ENCODE results near the gene UVRAG.
"Not testable (repeated sequence)": the region's sequence is repeated elsewhere in the genome, so short reads cannot be mapped to it uniquely, and the experiment has no call there.

The UVRAG gene

GRCh38 chr11:75849894-75850293 is 34.9 kb downstream of the UVRAG start:
- no peak for DNase-seq

- DNase-seq, result no peak
Observed at GRCh38 chr11:75850787-75851186, 35.8 kb downstream of the UVRAG start.

DNA sequence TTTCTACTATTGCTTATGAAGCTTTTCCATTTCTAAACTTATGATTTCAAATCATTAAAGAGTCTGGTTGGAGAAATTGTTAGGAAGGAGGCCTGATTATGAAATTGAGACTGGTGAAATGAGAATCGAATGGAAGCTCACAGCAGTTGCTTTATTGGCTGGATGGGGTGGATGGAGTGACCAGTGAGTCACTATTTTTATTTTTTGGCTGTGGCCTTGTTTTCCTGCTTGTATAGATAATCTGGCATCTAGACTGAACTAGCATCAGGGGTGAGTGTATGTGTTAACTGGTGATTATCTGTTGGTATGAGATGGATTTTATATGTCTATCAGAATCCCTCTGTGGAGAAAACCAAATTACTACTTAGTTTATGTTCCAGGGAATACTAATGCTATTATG is 36.2 kb downstream of the UVRAG start:
- DNase-seq, result no peak

DNA sequence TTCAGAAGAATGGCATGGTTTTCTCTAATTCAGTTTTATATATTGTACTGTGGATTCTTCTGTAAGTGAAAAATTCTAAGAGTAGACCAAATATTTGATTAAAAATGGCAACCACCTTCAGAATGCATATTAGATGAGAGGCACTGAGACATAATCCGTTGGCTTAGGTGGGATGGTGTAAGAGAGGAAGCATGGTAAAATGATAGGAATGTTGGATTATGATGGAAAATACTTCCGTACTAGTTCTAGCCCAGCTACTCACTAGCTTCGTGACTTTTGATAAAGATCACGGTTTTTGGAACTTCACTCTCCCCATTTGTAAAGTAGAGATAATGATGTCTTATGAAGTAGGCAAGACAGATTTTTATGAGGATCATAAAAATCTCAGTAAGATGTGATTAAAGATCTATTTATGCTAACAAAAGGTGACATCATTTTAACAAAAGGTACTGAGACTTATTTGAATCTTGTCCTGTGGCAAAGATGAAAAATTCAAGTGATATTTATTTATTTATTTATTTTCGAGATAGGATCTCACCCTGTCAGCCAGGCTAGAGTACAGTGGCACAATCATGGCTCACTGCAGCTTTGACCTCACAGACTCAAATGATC is 37.5 kb downstream of the UVRAG start:
- DNase-seq, result no peak

GRCh38 chr11:75853563-75853962 is 38.6 kb downstream of the UVRAG start:
- not testable (repeated sequence) for DNase-seq

- no peak for DNase-seq
Observed at GRCh38 chr11:75853971-75854370, 39.0 kb downstream of the UVRAG start.

GRCh38 chr11:75855206-75855605 is 40.2 kb downstream of the UVRAG start:
- DNase-seq, result no peak

DNA sequence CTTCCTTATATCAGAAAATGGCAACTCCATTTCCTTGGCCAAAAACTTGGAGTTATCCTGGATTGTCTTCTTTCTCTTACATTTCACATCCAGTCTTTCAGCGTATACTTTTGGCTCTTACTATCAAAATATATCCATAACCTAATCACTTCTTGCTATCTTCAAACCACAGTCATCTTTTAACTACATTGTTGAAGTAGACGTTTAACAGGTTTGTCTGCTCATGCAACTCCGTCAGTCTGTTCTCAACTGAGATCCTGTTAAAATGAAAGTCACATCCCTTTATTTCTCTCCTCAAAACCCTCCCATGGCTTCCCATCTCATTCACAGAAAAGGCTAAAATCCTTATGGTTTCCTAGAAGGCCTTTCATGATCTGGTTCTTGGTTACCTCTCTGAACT is 41.9 kb downstream of the UVRAG start:
- DNase-seq, result no peak

DNA sequence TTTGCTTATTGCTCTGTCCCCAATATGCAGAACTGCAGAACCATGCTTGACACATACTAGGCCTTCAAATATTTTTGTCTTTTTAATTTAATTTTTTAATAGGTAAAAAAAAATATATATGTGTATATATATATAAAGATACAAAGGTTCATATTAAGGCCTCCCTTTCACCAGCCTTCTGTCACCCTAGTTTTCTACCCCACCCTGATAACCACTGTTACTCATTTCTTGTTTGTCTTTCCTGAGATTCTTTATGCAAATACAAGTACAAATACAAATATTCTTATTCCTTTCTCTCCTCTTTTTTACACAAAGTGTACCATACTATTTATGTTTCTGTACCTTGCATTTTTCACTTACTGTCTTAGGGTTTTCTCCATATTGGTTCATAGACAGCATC is 43.0 kb downstream of the UVRAG start:
- no peak for DNase-seq

- DNase-seq, result no peak
Observed at GRCh38 chr11:75858613-75859012, 43.6 kb downstream of the UVRAG start.

- DNase-seq, result no peak
Observed at GRCh38 chr11:75859614-75860013, 44.6 kb downstream of the UVRAG start.

GRCh38 chr11:75862437-75862836 is 47.4 kb downstream of the UVRAG start:
- DNase-seq, result no peak

- DNase-seq, result no peak
Observed at GRCh38 chr11:75867778-75868374, 52.9 kb downstream of the UVRAG start.

GRCh38 chr11:75868990-75869389 is 54.0 kb downstream of the UVRAG start:
- DNase-seq, result no peak

GRCh38 chr11:75869661-75870455 is 54.8 kb downstream of the UVRAG start:
- no peak for DNase-seq

DNA sequence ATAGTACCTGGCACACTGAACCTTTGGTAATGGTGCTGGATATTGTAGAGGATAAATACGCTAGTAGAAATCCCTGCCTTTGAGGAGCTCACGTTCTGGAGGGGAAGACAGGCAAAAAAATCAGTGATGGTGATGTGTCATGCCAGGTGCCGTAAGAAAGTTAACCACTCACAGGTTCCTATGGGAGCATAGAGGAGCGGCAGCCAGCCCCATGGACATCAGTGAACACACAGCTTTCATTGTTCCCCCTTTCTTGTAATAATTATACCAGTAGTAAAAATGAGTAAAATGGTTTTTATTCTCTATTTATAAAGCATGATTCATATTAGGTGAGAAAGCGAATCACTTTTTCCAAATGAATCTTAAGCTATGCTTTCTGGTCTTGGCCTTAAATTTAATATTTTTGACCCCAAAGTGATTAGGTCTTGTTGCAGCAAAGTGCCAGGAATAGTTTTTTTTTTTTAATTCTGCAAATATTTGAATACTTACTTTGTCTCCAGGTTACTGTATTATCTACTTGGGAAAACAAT is 57.9 kb downstream of the UVRAG start:
- no peak for DNase-seq

- DNase-seq, result no peak
Observed at GRCh38 chr11:75873417-75874221, 58.6 kb downstream of the UVRAG start.

DNA sequence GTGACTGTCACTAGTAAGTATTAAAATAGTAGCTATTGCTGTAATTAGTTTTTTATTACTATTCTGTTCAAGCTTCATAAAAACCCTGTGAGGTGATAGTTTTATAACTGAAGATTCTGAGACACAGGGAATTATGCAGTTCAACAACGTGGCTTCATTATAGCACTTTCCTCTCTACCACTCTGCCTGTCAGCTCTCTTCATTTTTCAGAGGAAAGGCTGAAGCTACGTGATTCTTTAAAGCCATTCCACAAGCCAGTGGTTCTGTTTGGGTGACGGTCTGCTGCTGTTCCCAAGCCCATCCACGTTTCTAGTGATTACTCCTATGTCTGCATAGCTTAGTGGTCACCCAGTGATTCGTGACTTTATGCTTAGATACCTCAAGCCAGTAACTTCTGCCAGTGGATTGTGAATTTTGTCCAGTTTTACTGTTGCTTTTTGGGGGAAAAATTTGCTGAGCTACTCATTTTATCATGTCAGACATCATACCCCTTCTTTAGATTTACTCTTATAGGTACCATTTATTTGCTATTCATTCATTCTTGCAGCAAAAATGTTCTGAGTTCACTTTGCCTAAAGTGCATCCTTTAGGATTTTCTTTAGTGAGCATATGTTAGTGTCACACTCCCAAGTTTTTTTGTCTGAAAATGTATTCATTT is 59.8 kb downstream of the UVRAG start:
- no peak for DNase-seq

GRCh38 chr11:75877327-75877726 is 62.3 kb downstream of the UVRAG start:
- DNase-seq, result not testable (repeated sequence)

DNA sequence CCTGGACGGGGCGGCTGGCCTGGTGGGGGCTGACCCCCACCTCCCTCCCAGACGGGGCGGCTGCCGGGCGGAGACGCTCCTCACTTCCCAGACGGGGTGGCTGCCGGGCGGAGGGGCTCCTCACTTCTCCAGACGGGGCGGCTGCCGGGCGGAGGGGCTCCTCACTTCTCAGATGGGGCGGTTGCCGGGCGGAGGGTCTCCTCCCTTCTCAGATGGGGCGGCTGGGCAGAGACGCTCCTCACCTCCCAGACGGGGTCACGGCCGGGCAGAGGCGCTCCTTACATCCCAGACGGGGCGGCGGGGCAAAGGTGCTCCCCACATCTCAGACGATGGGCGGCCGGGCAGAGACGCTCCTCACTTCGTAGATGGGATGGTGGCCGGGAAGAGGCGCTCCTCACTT is 62.9 kb downstream of the UVRAG start:
- DNase-seq, result not testable (repeated sequence)

DNA sequence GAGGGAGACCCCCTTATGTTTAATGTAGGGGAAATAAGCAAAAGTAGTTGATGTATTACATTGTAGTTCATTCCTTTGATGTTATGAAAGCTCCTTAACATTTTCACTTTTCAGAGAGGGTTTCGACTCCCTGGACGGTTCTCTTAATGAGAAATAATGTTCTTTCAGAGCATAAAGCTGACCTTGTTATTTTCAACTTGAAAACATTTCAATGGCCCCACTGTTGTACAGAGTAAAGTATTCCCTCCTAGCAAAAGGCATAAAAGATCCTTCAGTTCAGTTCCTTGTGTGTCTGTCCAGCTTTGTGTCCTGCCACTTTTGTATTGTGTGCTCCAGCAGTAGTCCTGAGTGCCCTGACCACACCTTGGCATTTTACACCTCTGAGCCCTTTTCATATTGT is 63.9 kb downstream of the UVRAG start:
- DNase-seq, result no peak

DNA sequence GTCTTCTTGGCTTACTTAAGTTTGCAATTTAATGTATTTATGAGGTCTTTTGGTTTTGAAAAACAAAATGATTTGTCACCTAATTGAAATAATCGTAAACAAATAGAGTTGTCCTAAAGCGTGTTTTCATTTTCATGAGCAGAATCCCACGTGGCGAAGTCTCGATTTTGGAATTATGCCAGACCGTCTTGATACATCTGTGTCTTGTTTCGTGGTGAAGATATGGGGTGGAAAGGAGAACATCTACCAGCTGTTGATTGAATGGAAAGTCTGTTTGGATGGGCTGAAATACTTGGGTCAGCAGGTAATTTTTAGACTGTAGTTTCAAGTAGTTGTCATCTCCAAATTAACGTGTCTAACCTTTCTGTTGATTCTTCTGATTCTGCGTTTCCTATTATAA is 64.7 kb downstream of the UVRAG start:
- DNase-seq, result no peak

DNA sequence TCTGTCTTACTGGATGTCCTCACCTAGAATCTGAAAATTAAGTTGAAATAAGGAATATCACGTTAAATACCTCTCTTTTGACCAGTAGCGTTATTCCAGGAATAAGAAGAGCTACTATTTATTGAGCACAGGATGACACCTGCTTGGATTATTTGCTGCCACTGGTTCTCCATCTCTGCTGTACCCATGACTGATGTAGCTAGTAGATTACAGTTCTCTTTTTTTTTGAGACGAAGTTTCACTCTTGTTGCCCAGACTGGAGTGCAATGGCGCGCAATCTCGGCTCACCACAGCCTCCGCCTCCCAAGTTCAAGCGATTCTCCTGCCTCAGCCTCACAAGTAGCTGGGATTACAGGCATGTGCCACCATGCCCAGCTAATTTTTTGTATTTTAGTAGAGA is 65.3 kb downstream of the UVRAG start:
- not testable (repeated sequence) for DNase-seq

Data from NCI-H1930 (cell line).